Measurements from ENCODE around the gene PPP1R36. TPM values are rescaled to one million over a fixed set of nuclear protein-coding genes. Genes with fewer than 3 reads are reported as not detected.

PPP1R36 gene

DNA sequence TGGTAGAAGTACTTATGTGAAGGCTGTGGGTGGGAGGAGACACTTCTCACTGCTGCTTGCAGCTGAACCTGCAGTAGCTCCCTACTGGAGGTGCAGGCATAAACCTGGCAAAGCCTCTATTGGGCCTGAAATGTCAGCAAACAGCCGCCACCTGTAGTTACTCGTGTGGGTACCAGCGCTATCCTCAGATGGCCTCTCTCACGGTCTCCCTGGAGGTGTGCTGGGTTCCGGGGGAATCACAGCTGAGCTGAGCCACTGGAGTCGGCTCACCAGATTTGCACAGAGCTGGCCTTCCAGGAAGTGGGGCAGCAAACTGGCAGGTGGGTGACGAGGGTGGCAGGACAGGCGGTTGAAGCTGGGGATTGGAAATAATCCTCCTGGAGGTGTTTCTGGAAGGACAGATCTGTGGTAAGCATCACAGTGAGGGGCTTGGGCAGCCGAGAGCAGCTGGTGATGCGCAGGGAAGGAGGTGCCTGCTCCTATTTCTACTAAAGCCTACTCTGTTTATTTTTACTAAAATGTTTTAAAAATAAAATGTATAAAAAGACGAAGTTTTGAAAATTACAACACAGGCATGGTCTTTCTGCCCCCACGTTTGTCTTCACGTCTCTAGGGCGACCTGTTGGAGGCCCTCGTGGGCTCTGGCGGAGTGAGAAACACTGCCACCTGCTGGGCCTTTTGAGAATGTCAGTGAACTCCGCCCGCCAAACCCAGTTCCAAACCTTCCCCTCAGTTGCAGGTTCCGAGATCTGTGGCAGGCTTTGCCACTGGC is 86.6 kb downstream of the PPP1R36 start:
- no peak overlapping the region for H3K27ac ChIP-seq (ENCODE audit: low read depth, low read length)
- H2BK120ac ChIP-seq (ENCODE audit: low read depth, low read length) = no peak overlapping the region
- H3K23ac ChIP-seq (ENCODE audit: low read length) = no peak overlapping the region
- WGBS (ENCODE audit: extremely low coverage, insufficient coverage, low lambda C conversion rate) = no CpG with 5 or more reads among the region's 19 CpGs
- no peak overlapping the region for H4K5ac ChIP-seq (ENCODE audit: low read length)
- peak; percentile 82 for DNase-seq
- H3K9ac ChIP-seq (ENCODE audit: low read length) = no peak overlapping the region
- H3K18ac ChIP-seq (ENCODE audit: low read length) = peak overlapping the region; percentile 65
- H3K79me2 ChIP-seq (ENCODE audit: control insufficient read depth, insufficient read depth, low read length) = no peaks in the 10 kb centered on the region
- no peaks in the 10 kb centered on the region for H3K27me3 ChIP-seq (ENCODE audit: insufficient read depth, low read length, poor library complexity)
- H4K8ac ChIP-seq (ENCODE audit: low read depth, low read length) = no peak overlapping the region
- peak overlapping the region; percentile 72 for H3K4ac ChIP-seq (ENCODE audit: low read depth, low read length)
- peak overlapping the region; percentile 37 for H2BK15ac ChIP-seq (replicated peaks; ENCODE audit: low read depth)
- no peaks in the 10 kb centered on the region for H3K79me1 ChIP-seq (ENCODE audit: low read length)
- no peak overlapping the region for H3K4me2 ChIP-seq (ENCODE audit: low read length)
- no peak overlapping the region for H2BK5ac ChIP-seq (ENCODE audit: low read length)
- no peak overlapping the region for H2AK5ac ChIP-seq (ENCODE audit: low read length)
- peak overlapping the region; percentile 44 for H3K56ac ChIP-seq (ENCODE audit: low read length)
- peaks cover 2% of the 10 kb centered on the region for H3K4me1 ChIP-seq (ENCODE audit: control insufficient read depth, low read depth, low read length)
- no peaks in the 10 kb centered on the region for H3K36me3 ChIP-seq (ENCODE audit: control insufficient read depth, insufficient read depth, low read length)
- H3K4me3 ChIP-seq (ENCODE audit: low read length) = no peak overlapping the region

DNA sequence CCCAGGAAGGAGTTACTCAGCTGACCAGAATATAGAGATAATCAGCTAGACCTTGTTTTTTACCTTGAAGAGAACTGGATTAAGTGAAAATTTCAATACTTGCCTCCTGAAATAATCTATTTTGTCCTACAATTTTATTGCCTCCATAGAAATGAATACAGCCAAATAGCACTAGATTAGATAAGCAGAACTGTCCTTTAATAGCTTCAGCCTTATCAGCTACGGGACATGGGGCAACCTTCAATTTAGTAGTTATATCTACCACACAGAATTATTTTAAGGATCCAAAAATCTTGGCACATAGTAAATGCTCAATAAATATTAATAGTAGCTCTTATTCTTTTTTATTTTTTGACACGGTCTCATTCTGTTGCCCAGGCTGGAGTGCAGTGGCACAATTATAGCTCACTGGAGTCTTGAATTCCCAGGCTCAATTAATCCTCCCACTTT is 87.2 kb downstream of the PPP1R36 start:
- Histone ChIP-seq H3K79me1 (ENCODE audit: low read length) (no peaks in the 10 kb centered on the region), H3K4me2 (ENCODE audit: low read length) (no peak overlapping the region), H3K36me3 (ENCODE audit: control insufficient read depth, insufficient read depth, low read length) (no peaks in the 10 kb centered on the region), H3K27me3 (ENCODE audit: insufficient read depth, low read length, poor library complexity) (no peaks in the 10 kb centered on the region), H2AK5ac (ENCODE audit: low read length) (no peak overlapping the region), H3K79me2 (ENCODE audit: control insufficient read depth, insufficient read depth, low read length) (no peaks in the 10 kb centered on the region), H2BK5ac (ENCODE audit: low read length) (no peak overlapping the region), H4K8ac (ENCODE audit: low read depth, low read length) (no peak overlapping the region), H3K4ac (ENCODE audit: low read depth, low read length) (no peak overlapping the region), H3K27ac (ENCODE audit: low read depth, low read length) (no peak overlapping the region), H3K18ac (ENCODE audit: low read length) (no peak overlapping the region), H4K5ac (ENCODE audit: low read length) (no peak overlapping the region), H3K9ac (ENCODE audit: low read length) (no peak overlapping the region), H2BK15ac (replicated peaks; ENCODE audit: low read depth) (no peak overlapping the region), H3K4me1 (ENCODE audit: control insufficient read depth, low read depth, low read length) (peaks cover 2% of the 10 kb centered on the region), H3K4me3 (ENCODE audit: low read length) (no peak overlapping the region), H2BK120ac (ENCODE audit: low read depth, low read length) (no peak overlapping the region), H3K23ac (ENCODE audit: low read length) (no peak overlapping the region), H3K56ac (ENCODE audit: low read length) (no peak overlapping the region)
- DNase-seq = no peak
- WGBS (ENCODE audit: extremely low coverage, insufficient coverage, low lambda C conversion rate) = no CpG with 5 or more reads among the region's 2 CpGs

DNA sequence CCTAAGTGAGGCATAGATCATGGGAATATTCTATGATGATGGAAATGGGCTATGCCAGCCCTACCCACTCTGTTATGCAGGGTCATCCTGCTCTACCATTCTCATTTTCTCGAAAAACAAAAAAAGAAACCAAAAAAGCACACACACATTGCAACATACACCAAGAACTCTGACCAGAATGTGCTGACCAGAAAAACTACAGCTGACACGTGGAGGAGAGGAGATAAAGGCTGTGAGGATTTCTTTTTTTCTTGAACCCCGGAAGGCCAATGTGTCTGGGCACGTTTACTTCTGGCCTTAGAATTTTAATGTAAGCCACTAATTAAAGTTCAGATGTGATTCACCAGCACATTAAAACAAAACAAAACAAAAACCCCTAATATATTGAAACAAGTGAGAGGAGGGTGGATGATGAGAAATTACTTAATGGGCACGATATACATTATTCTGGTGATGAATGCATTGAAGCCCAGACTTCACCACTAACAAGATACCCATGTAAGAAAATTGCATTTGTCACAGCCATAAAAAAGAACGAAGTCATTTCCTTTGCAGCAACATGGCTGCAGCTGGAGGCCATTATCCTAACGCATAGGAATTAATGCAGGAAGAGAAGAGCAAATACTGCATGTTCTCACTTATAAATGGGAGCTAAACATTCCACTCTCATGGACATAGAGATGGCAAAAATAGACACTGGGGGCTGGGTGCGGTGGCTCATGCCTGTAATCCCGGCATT is 88.1 kb downstream of the PPP1R36 start:
- no peak overlapping the region for H2BK120ac ChIP-seq (ENCODE audit: low read depth, low read length)
- no peak overlapping the region for H3K4ac ChIP-seq (ENCODE audit: low read depth, low read length)
- DNase-seq = peak; percentile 17
- H2BK15ac ChIP-seq (replicated peaks; ENCODE audit: low read depth) = peak overlapping the region; percentile 62
- H3K4me2 ChIP-seq (ENCODE audit: low read length) = no peak overlapping the region
- H3K4me1 ChIP-seq (ENCODE audit: control insufficient read depth, low read depth, low read length) = peaks cover 2% of the 10 kb centered on the region
- H3K27me3 ChIP-seq (ENCODE audit: insufficient read depth, low read length, poor library complexity) = no peaks in the 10 kb centered on the region
- no peak overlapping the region for H3K27ac ChIP-seq (ENCODE audit: low read depth, low read length)
- no peaks in the 10 kb centered on the region for H3K79me2 ChIP-seq (ENCODE audit: control insufficient read depth, insufficient read depth, low read length)
- no peak overlapping the region for H4K5ac ChIP-seq (ENCODE audit: low read length)
- no peak overlapping the region for H3K23ac ChIP-seq (ENCODE audit: low read length)
- H4K8ac ChIP-seq (ENCODE audit: low read depth, low read length) = no peak overlapping the region
- H2BK5ac ChIP-seq (ENCODE audit: low read length) = no peak overlapping the region
- no peak overlapping the region for H3K9ac ChIP-seq (ENCODE audit: low read length)
- no CpG with 5 or more reads among the region's 9 CpGs for whole genome bisulfite sequencing (ENCODE audit: extremely low coverage, insufficient coverage, low lambda C conversion rate)
- no peak overlapping the region for H2AK5ac ChIP-seq (ENCODE audit: low read length)
- H3K18ac ChIP-seq (ENCODE audit: low read length) = no peak overlapping the region
- no peaks in the 10 kb centered on the region for H3K79me1 ChIP-seq (ENCODE audit: low read length)
- H3K56ac ChIP-seq (ENCODE audit: low read length) = no peak overlapping the region
- no peak overlapping the region for H3K4me3 ChIP-seq (ENCODE audit: low read length)
- H3K36me3 ChIP-seq (ENCODE audit: control insufficient read depth, insufficient read depth, low read length) = no peaks in the 10 kb centered on the region

DNA sequence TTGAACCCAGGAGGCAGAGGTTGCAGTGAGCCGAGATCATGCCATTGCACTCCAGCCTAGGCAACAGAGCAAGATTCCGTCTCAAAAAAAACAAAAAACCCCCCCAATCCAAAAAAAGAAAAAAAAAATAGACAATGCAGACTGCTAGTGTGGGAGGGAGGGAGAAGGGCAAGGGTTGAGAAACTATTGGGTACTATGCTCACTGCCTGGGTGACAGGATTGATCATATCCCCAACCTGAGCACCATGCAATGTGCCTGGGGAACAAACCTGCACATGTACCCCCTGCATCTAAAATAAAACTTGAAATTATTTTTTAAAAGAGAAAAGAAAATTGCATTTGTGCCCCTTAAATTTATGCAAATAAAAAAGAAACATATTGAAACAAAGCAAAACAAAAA is 88.9 kb downstream of the PPP1R36 start:
- Histone ChIP-seq H3K79me2 (ENCODE audit: control insufficient read depth, insufficient read depth, low read length) (no peaks in the 10 kb centered on the region), H2BK120ac (ENCODE audit: low read depth, low read length) (no peak overlapping the region), H3K36me3 (ENCODE audit: control insufficient read depth, insufficient read depth, low read length) (no peaks in the 10 kb centered on the region), H3K27ac (ENCODE audit: low read depth, low read length) (no peak overlapping the region), H4K5ac (ENCODE audit: low read length) (no peak overlapping the region), H3K56ac (ENCODE audit: low read length) (no peak overlapping the region), H2AK5ac (ENCODE audit: low read length) (no peak overlapping the region), H3K4me2 (ENCODE audit: low read length) (no peak overlapping the region), H2BK5ac (ENCODE audit: low read length) (no peak overlapping the region), H2BK15ac (replicated peaks; ENCODE audit: low read depth) (no peak overlapping the region), H3K4ac (ENCODE audit: low read depth, low read length) (no peak overlapping the region), H3K4me3 (ENCODE audit: low read length) (no peak overlapping the region), H3K79me1 (ENCODE audit: low read length) (no peaks in the 10 kb centered on the region), H3K27me3 (ENCODE audit: insufficient read depth, low read length, poor library complexity) (no peaks in the 10 kb centered on the region), H3K23ac (ENCODE audit: low read length) (no peak overlapping the region), H4K8ac (ENCODE audit: low read depth, low read length) (no peak overlapping the region), H3K9ac (ENCODE audit: low read length) (no peak overlapping the region), H3K18ac (ENCODE audit: low read length) (peak overlapping the region; percentile 81), H3K4me1 (ENCODE audit: control insufficient read depth, low read depth, low read length) (peaks cover 2% of the 10 kb centered on the region)
- DNase-seq = no peak
- no CpG with 5 or more reads among the region's 2 CpGs for WGBS (ENCODE audit: extremely low coverage, insufficient coverage, low lambda C conversion rate)

Small RNA genes within 50 kb of the gene (small RNA-seq; reads per million reads assigned to genes)
- not detected for gene AL049869.4 (ENCODE audit: insufficient read depth)
